ENCODE results near the gene GOLGA6A.
"Not testable (repeated sequence)": the region's sequence is repeated elsewhere in the genome, so short reads cannot be mapped to it uniquely, and the experiment has no call there.

DNA sequence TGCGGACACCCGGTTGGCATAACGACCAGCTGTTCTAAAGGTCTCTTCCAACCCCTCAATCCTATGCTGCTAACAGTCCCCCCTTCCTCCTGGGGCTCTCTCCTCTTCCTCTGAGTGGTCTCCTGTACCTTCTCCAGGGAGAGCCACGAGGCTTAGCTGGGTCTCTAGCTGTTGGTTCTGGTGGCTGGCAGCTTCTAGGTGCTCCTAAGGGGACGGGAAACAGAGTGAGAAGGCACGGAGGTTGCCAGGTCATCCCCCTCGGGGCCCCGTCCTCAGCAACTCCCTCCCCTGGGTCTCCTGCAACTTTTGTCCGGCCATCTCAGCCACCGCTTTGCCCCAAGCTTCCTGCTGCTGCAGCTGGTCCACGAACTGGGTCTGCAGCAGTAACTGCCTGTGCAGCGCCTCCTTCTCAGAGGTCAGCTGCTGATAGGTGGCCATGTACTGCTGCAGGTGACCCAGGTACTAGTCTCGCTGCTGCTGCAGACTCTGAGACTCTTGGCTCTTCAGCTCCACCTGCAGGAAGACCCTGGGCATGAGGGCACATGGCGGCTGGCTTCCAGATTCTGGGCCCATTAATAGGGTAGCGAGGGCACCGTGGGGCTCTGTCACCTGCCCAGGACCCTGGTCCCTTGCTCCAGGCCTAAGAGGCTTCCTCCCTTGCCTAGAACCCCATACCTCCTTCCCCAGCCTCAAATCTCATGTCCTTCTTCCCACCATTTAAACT is 9.6 kb downstream of the GOLGA6A start:
- TF ChIP-seq, protein P1, sequence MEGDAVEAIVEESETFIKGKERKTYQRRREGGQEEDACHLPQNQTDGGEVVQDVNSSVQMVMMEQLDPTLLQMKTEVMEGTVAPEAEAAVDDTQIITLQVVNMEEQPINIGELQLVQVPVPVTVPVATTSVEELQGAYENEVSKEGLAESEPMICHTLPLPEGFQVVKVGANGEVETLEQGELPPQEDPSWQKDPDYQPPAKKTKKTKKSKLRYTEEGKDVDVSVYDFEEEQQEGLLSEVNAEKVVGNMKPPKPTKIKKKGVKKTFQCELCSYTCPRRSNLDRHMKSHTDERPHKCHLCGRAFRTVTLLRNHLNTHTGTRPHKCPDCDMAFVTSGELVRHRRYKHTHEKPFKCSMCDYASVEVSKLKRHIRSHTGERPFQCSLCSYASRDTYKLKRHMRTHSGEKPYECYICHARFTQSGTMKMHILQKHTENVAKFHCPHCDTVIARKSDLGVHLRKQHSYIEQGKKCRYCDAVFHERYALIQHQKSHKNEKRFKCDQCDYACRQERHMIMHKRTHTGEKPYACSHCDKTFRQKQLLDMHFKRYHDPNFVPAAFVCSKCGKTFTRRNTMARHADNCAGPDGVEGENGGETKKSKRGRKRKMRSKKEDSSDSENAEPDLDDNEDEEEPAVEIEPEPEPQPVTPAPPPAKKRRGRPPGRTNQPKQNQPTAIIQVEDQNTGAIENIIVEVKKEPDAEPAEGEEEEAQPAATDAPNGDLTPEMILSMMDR (IDR thresholded peaks at IDR 0.05) = peak in 1 of 3 experiments; percentile 13
- TF ChIP-seq POLR2AphosphoS5 (IDR thresholded peaks at IDR 0.05) = not testable (repeated sequence)
